Measurements from ENCODE around the gene USH2A.

GRCh38 chr1:215842905-215843304, 580.3 kb downstream of the USH2A start:
- TF ChIP-seq, protein P1, sequence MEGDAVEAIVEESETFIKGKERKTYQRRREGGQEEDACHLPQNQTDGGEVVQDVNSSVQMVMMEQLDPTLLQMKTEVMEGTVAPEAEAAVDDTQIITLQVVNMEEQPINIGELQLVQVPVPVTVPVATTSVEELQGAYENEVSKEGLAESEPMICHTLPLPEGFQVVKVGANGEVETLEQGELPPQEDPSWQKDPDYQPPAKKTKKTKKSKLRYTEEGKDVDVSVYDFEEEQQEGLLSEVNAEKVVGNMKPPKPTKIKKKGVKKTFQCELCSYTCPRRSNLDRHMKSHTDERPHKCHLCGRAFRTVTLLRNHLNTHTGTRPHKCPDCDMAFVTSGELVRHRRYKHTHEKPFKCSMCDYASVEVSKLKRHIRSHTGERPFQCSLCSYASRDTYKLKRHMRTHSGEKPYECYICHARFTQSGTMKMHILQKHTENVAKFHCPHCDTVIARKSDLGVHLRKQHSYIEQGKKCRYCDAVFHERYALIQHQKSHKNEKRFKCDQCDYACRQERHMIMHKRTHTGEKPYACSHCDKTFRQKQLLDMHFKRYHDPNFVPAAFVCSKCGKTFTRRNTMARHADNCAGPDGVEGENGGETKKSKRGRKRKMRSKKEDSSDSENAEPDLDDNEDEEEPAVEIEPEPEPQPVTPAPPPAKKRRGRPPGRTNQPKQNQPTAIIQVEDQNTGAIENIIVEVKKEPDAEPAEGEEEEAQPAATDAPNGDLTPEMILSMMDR (IDR thresholded peaks at IDR 0.05): no peak
- TF ChIP-seq POLR2A (IDR thresholded peaks at IDR 0.05): no peak

Data from adrenal gland (tissue), 5 donors.